Jurkat, Clone E6-1 (cell line): Measurements from ENCODE around the gene ZNF784. TPM values are rescaled to one million over a fixed set of nuclear protein-coding genes. Genes with fewer than 3 reads are reported as not detected.

Source experiments
- DNase-seq: peaks from one replicate; pipeline ENCODE4 v3.0.0-alpha.2; 2011; ENCODE audit warnings: low read depth, low spot score
- H3K4me3 ChIP-seq: 2 replicates; pipeline ENCODE4 v1.5.1; 2011; ENCODE audit warnings: mild to moderate bottlenecking, low read length, control low read depth, moderate library complexity
- polyA plus RNA-seq: library from polyadenylated mRNA; unstranded; fragments of >200 nt; gene quantifications from one replicate; pipeline ENCODE4 v1.2.1, GENCODE V29; 2012; ENCODE audit warnings: missing spikeins; ENCODE audit not compliant: insufficient read length, insufficient read depth

Gene ZNF784
- 11.2 TPM for polyA plus RNA-seq

- peak; percentile 86 for DNase-seq
- peak within 1 kb of the TSS; percentile 71 for H3K4me3 ChIP-seq
Observed at GRCh38 chr19:55624109-55625003, at the start of gene ZNF784. TSS of gene ZNF784 (minus strand) at chr19:55624566. CDS start at chr19:55624561, 5 bp downstream.

GRCh38 chr19:55673889-55674288 is 49.5 kb upstream of the ZNF784 start:
- DNase-seq = no peak
- peak overlapping the region; percentile 93; the same call in 1 of the 2 replicates for H3K4me3 ChIP-seq

DNA sequence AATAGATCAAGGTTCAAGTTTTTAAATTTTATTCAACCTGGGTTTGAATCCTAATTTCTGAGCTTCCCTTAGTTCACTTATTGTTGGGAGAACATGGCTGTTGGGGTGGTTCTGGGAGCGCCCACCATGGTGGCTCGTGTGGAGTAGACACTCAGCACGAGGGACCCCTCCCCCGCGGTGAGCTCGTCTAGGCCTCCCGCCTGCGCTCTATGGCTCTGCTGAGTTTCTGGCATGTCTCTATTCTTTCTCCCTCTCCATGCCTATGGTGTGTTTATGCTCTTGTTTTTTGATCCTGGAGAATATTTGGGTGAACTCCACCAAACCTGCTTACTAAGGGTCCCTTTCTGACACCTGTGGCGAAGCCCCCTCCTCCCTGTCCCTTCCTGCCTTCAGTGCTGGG is 49.1 kb upstream of the ZNF784 start:
- no peak for DNase-seq
- no peak overlapping the region for H3K4me3 ChIP-seq

GRCh38 chr19:55672418-55672817 is 48.1 kb upstream of the ZNF784 start:
- H3K4me3 ChIP-seq = no peak overlapping the region
- no peak for DNase-seq

GRCh38 chr19:55671054-55671378 is 46.6 kb upstream of the ZNF784 start:
- no peak for DNase-seq
- H3K4me3 ChIP-seq = no peak overlapping the region

GRCh38 chr19:55670280-55671053 is 46.1 kb upstream of the ZNF784 start:
- no peak for DNase-seq
- H3K4me3 ChIP-seq = no peak overlapping the region

GRCh38 chr19:55669418-55670279 is 45.3 kb upstream of the ZNF784 start:
- no peak overlapping the region for H3K4me3 ChIP-seq
- no peak for DNase-seq

DNA sequence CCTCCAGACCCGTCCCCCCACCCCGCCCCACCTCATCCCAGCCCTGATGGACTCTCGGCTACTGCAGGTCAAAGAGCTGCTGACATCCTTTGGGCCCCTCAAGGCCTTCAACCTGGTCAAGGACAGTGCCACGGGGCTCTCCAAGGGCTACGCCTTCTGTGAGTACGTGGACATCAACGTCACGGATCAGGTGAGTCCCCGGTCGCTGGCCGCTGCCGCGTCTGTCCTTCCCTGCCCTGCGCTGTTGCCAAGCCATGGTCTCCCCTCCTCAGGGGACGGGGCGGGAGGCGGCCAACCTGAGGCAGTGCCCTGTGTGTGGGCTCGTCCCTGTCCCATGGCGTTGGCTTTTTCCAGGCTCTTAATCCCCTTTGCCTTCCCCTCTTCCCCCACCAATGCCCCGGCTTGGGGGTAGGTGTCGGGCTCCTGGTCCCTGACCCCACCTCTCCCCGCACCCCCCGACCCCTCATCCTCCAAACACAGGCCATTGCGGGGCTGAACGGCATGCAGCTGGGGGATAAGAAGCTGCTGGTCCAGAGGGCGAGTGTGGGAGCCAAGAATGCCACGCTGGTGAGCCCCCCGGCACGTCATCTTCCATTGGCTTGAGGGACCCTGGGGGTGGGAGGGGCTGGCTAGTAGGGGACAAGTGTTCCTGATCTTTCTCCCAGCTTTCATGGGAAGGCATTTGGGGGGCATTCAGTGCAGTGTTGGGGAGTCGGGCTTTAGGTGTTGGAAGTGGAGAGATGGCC is 44.4 kb upstream of the ZNF784 start:
- DNase-seq = no peak
- no peak overlapping the region for H3K4me3 ChIP-seq

DNA sequence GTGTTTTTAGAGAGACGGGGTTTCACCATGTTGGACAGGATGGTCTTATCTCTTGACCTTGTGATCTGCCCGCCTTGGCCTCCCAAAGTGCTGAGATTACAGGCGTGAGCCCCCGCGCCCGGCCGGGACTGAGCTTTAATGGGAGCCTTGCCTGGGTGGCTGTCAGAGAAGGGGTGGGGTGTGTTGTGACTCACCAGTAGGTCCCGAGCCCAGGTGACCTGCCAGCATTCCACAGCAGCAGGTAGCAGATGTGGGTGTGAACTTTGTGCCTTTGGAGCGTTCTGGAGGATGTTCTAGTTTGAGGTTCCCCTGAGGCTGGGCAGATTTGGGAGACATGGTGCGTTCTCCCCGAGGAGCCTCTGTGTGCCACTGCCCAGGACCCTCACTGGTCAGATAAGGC is 43.6 kb upstream of the ZNF784 start:
- no peak overlapping the region for H3K4me3 ChIP-seq
- DNase-seq = no peak

GRCh38 chr19:55667511-55667910 is 43.1 kb upstream of the ZNF784 start:
- no peak overlapping the region for H3K4me3 ChIP-seq
- no peak for DNase-seq

GRCh38 chr19:55667006-55667381 is 42.6 kb upstream of the ZNF784 start:
- no peak for DNase-seq
- no peak overlapping the region for H3K4me3 ChIP-seq

DNA sequence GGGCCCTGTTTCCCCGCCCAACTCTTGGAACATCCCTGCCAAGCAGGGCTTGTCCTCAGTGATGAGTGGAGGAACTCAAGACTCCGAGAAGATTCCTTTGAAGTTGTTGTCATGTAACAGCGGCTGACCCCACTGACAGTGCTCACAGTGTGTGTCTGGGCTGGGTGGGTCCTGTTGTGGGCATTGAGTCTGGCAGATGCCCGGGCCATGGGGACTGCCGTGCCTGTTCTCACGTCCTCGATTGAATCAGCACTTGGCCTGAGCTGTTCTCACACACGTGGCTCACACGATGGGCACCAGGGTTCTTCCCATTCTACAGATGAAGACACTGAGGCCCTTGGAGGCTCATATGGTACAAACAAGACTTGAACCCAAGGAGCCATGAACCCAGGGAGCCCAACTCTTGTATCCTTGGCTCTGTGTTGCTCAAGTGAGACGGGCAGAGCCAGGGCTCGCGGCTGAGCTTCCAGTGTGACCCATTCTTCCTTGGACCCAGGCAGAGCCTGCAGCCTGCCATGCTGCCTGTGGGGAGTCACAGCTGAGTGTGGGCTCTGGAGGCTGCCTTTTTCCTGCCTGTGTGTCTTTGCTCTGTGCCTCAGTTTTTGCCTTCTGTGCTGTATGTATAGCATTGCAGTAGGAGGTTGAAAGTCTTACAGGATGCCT is 42.1 kb upstream of the ZNF784 start:
- no peak for DNase-seq
- H3K4me3 ChIP-seq = no peak overlapping the region

- H3K4me3 ChIP-seq = no peak overlapping the region
- DNase-seq = no peak
Observed at GRCh38 chr19:55663846-55664536, 39.6 kb upstream of the ZNF784 start.

GRCh38 chr19:55661826-55662225 is 37.5 kb upstream of the ZNF784 start:
- no peak overlapping the region for H3K4me3 ChIP-seq
- no peak for DNase-seq

DNA sequence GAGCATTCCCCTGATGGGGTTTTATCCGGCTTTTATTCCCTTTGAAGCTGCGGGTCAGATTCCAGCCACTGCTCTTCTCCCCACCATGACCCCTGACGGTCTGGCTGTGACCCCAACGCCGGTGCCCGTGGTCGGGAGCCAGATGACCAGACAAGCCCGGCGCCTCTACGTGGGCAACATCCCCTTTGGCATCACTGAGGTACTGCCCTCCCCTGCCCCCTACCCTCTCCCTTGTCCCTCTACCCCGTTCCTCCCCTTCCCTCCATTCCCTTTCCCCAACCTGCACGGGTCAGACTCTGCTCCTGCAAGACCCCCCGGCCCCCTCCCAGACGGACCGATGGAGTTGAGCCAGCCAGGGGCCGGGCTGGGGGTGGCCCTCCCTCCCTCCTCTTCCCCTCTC is 36.6 kb upstream of the ZNF784 start:
- H3K4me3 ChIP-seq = no peak overlapping the region
- DNase-seq = no peak

- DNase-seq = no peak
- no peak overlapping the region for H3K4me3 ChIP-seq
Observed at GRCh38 chr19:55660404-55660803, 36.0 kb upstream of the ZNF784 start.

- DNase-seq = no peak
- H3K4me3 ChIP-seq = no peak overlapping the region
Observed at GRCh38 chr19:55659822-55660221, 35.5 kb upstream of the ZNF784 start.
